Adrenal gland (tissue), 5 donors: ENCODE results near the gene GRIA3.

ENCODE experiments used
- CTCF ChIP-seq, 6 experiments: fragments of 450-650 bp in 4 of 6; fragments of 200-600 bp in 2 of 6; sonication (generic) in 1 of 6; IDR thresholded peaks; 1 replicate in 5 of 6; 2 replicates in 1 of 6; pipeline versions ENCODE4 v1.5.1 to v1.8.0; 2016 to 2021; ENCODE audit warnings: antibody characterized with exemption in 6 of 6, mild to moderate bottlenecking in 2 of 6, moderate library complexity in 1 of 6
- POLR2A ChIP-seq, 2 donors: fragments of 450-650 bp; IDR thresholded peaks; one replicate each; pipeline ENCODE4 v1.6.1; 2017; ENCODE audit warnings: antibody characterized with exemption in 2 of 2, mild to moderate bottlenecking in 2 of 2, moderate library complexity in 1 of 2
- donor health status: DM: no; HTN: no; CAD: no.

DNA sequence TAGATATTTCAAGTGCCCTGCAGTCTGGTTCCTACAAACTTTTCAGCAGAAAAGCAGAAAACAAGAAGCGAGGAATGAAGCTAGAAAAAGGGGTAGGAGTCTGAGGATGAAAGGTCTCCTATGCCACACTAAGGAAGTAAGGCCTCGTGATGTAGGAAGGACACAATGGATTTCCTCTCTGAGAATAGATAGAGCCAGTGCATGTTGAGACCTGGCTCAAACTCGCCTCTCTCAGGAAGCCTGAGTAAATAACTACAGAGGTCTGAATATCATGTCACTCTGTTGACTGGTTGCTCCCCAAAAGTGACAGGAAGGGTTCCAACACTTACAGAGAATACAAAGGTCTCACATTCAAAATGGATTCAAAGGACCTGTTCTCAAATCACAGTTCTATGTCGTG lies 93.3 kb downstream of the GRIA3 start:
- no peak for TF ChIP-seq CTCF (IDR thresholded peaks at IDR 0.05)
- no peak for TF ChIP-seq POLR2A (IDR thresholded peaks at IDR 0.05)
